GM18519 (cell line): Measurements from ENCODE around the gene MCC.
"Not testable (repeated sequence)": the region's sequence is repeated elsewhere in the genome, so short reads cannot be mapped to it uniquely, and the experiment has no call there.

ENCODE experiments used
- ATAC-seq: cut with Tn5 transposase; IDR thresholded peaks from one replicate; pipeline ENCODE4 v1.9.1; 2021; ENCODE audit warnings: mild to moderate bottlenecking, moderate library complexity; ENCODE audit not compliant: unreplicated experiment, low FRiP score

Gene MCC

GRCh38 chr5:113433862-113434612, 54.2 kb downstream of the MCC start:
- no peak for ATAC-seq

- ATAC-seq = no peak
Measured at GRCh38 chr5:113433071-113433470, 55.2 kb downstream of the MCC start.

GRCh38 chr5:113427871-113428574, 60.2 kb downstream of the MCC start:
- ATAC-seq = no peak

- ATAC-seq = no peak
Measured at GRCh38 chr5:113425909-113426308, 62.3 kb downstream of the MCC start.

- no peak for ATAC-seq
Measured at GRCh38 chr5:113421693-113422092, 66.6 kb downstream of the MCC start.

- no peak for ATAC-seq
Measured at GRCh38 chr5:113405530-113405929, 82.7 kb downstream of the MCC start.

GRCh38 chr5:113404269-113404668, 84.0 kb downstream of the MCC start:
- ATAC-seq = no peak

- not testable (repeated sequence) for ATAC-seq
Measured at GRCh38 chr5:113397986-113398385, 90.3 kb downstream of the MCC start.

GRCh38 chr5:113397046-113397445, 91.2 kb downstream of the MCC start:
- no peak for ATAC-seq

- ATAC-seq = no peak
Measured at GRCh38 chr5:113394658-113395057, 93.6 kb downstream of the MCC start.

GRCh38 chr5:113390224-113390623, 98.0 kb downstream of the MCC start:
- peak; percentile 64 for ATAC-seq

GRCh38 chr5:113389116-113389515, 99.1 kb downstream of the MCC start:
- no peak for ATAC-seq

- ATAC-seq = no peak
Measured at GRCh38 chr5:113387844-113388243, 100.4 kb downstream of the MCC start.

- ATAC-seq = no peak
Measured at GRCh38 chr5:113384782-113385285, 103.4 kb downstream of the MCC start.

GRCh38 chr5:113382731-113383130, 105.5 kb downstream of the MCC start:
- ATAC-seq = no peak

GRCh38 chr5:113381791-113382190, 106.5 kb downstream of the MCC start:
- no peak for ATAC-seq

- no peak for ATAC-seq
Measured at GRCh38 chr5:113380807-113381326, 107.4 kb downstream of the MCC start.

- no peak for ATAC-seq
Measured at GRCh38 chr5:113379936-113380806, 108.1 kb downstream of the MCC start.

- ATAC-seq = peak; percentile 85
Measured at GRCh38 chr5:113378959-113379541, 109.2 kb downstream of the MCC start.

GRCh38 chr5:113378514-113378913, 109.7 kb downstream of the MCC start:
- no peak for ATAC-seq
